NCI-H2227 (cell line): ENCODE results near the gene ATP6V1G3.
"Not testable (repeated sequence)": the region's sequence is repeated elsewhere in the genome, so short reads cannot be mapped to it uniquely, and the experiment has no call there.

Source experiments
- DNase-seq: peaks from one replicate; lab custom pipeline; 2025; ENCODE audit not compliant: unreplicated experiment; lab: John Stamatoyannopoulos, UW

ATP6V1G3 gene

DNA sequence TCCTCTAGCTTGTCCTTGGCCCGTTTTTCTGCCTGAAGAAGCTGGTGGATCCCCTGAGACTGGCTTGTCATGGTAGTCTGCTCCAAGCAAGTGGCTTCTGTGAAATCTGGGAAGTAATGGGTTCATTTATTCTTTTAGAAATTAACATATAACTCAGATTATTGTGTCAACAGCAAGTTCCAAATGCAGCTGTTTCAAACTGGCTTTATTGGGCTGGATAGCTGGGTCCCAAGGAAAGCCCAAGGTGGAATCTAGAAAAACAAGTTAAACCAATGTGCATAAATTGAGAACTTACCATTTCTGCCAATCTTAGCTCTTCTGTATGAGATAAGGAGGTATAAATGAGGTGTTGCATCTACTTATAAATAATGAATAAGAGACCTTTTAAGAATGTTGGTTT is at the start of gene ATP6V1G3:
Gene ATP6V1G3, minus strand, starts transcription at position 101 of the 400 bp plus-strand sequence. Its CDS starts 30 bp downstream, at position 71.
- no peak for DNase-seq

GRCh38 chr1:198588845-198589244 is 48.4 kb upstream of the ATP6V1G3 start:
- no peak for DNase-seq

DNA sequence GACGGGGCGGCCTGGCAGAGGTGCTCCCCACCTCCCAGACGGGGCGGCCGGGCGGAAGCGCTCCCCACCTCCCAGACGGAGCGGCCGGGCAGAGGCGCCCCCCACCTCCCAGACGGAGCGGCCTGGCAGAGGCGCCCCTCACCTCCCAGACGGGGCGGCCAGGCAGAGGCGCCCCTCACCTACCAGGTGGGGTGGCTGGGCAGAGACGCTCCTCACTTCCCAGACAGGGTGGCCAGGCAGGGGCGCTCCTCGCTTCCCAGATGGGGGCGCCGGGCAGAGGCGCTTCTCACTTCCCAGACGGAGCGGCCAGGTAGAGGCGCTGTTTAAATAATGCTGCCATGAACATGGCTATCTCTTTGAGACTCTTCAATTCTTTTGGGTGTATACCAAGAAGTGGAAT is 43.7 kb upstream of the ATP6V1G3 start:
- DNase-seq = no peak

DNA sequence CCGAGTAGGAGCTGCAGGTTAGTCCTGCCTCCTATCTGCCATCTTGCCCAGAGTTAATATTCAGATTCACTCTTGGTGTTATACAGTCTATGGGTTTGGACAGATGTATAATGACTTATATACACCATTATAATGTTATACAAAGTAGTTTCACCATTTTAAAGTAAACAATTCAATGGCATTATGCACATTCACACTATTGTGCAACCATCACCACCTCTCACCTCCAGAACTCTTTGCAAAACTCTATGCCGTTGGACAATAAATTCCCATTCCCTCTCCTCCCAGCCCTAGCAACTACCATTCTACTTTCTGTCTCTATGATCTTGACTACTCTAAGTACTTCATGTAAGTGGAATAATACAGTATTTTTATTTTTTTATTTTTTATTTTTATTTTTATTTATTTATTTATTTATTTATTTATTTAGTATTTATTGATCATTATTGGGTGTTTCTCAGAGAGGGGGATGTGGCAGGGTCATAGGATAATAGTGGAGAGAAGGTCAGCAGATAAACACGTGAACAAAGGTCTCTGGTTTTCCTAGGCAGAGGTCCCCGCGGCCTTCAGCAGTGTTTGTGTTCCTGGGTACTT is 42.8 kb upstream of the ATP6V1G3 start:
- not testable (repeated sequence) for DNase-seq

DNA sequence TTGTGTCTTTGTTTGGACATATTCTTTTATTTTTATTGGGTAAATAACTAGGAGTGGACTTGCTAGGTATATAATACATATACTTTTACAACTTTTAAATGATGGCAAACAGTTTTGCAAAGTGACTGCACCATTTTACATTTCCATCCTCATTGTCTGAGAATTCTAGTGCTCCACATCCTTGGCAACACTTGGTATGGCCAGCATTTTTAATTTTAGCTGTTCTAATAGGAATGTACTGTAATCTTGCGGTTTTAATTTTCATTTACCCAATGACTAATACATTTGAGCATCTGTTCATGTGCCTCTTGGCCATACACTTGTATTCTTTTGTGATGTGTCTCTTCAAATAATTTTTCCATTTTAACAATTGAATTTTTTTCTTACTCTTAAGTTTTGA is 37.0 kb upstream of the ATP6V1G3 start:
- DNase-seq = no peak

GRCh38 chr1:198575798-198576641 is 35.5 kb upstream of the ATP6V1G3 start:
- no peak for DNase-seq

DNA sequence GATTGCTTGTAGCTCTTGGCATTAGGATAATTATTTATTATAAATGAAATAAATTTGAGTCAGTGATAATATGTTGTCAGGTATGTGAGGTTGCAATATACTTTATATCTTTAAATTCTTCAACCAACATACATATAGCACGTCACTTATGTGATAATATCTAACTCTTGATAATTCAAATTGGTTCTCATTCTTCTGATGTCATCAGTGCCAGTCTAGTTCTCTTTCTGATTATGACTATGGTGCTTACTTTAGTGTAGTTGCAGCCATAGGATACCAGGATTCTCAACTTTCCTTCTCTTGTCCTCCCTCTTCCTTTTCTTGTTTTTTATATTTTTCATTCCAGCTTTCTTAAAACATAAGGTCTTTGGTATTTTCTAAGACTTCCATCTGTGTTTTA is 34.8 kb upstream of the ATP6V1G3 start:
- DNase-seq = no peak

DNA sequence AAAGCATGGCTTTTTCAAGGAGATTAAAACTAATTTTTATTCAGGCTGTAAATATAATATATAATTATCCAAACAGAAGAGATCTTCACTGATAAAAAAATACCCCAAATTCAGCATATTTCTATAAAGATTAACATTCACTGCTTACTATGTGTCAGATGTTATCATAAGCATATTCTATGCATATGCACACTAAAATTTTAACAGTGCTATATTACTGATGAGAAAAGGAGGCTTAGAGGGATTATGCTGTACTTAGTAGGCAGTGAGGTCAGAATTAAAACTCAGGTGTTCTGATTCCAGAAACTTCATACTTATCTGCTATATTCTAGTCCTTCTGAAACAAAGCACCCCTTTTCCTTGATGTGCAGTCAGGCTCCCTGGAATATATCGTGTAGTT is 33.8 kb upstream of the ATP6V1G3 start:
- no peak for DNase-seq

DNA sequence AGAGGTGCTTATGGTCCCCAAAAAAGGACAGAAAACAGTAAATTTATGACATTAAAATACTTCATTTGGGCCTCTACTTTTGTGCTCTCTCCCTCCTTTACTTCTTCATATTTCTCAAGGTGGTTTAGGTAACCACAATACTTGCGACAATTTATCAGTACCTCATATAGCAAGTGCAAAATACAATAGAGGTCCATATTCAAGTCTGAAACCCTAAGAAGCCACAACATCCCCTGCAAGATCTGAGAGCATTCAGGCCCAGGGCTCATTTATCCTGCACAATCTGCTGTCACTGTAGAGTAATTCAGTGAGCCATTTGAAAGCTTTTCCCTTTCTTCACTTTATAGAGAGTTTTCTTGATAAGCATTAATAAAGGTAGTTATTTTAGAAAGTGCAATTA is 24.2 kb upstream of the ATP6V1G3 start:
- DNase-seq = no peak

- DNase-seq = no peak
Measured at GRCh38 chr1:198564157-198564556, 23.7 kb upstream of the ATP6V1G3 start.

DNA sequence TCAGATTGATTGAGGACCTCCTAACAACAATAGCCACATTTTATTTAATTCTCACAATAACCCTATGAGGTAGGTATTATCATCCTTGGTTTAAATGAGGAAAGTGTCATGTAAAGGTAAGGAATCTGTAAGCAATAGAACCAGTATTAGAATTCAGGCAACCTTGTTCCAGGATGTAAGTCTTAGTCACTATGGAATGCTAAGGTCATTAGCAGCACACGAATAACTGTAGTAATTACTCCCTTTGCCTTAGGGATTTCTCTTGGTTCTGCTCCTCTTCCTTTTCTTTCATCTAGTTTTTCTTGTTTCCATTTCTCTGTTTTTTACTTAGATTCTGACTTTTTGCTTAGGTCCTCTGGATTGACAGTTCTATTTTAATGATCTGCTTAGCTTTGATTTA is 23.1 kb upstream of the ATP6V1G3 start:
- no peak for DNase-seq

- DNase-seq = peak; percentile 32
Measured at GRCh38 chr1:198560161-198560560, 19.7 kb upstream of the ATP6V1G3 start.

GRCh38 chr1:198559362-198559761 is 18.9 kb upstream of the ATP6V1G3 start:
- DNase-seq = no peak

- no peak for DNase-seq
Measured at GRCh38 chr1:198558402-198558801, 17.9 kb upstream of the ATP6V1G3 start.

GRCh38 chr1:198556971-198557370 is 16.5 kb upstream of the ATP6V1G3 start:
- DNase-seq = no peak

DNA sequence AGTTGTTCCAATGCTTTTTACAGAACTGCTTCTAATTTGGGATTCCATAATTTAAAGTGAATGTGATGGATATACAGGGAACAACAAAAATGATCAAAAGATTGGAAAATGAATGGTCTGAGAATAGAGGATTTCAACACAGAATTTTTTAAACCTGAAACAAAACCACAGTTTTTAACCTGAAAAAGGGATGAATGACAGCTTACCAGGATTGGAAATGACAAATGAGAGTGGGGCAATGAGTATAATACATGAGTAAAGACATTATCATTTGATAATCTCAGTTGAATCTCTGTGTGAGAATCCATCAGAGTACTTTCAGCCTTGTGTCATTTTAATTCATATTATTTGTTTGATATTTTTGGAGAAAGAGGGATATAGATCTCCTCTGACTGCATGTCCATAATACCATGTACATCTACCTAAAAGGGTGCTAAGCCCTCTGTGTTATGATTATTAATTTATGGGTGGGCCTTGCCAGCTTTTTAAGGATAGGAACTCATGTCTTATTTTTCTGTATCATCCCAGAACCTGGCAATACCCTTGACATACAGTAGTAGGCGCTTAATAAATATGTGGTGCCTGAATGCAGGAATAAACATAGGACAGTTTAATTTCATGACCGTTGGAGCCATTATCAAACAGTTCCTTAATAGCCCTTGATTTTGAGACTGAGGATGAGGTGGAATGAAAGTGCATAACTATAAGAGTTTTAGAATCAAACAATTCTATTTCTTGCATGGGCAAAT is 12.4 kb upstream of the ATP6V1G3 start:
- no peak for DNase-seq

DNA sequence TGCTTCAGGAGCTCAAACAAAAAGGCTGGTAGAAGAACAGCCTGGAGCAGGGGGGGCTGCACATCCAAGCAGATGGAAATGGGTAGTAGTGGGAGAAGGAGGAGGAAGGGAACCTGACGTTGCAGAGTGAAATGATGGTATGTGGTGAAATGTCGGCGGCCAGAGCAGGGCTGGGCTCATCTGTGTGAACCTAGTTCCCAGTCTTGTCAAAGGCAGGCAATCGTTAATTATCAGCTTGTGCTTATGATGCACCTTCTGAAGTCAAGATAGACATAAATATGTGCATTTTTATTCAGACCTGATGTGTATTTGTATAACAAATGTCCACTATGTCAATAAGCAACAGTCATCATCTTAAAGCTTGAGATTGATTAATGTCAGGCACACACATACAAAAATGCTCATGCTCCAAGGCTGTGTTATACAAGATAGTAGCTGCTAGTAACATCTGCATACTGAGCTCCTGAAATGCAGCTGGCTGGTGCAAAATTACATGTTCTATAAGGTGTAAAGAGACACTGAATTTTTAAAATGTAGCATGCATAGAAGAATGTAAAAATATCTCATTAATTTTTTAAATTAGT is 10.6 kb upstream of the ATP6V1G3 start:
- no peak for DNase-seq

- no peak for DNase-seq
Measured at GRCh38 chr1:198549866-198550265, 9.4 kb upstream of the ATP6V1G3 start.

DNA sequence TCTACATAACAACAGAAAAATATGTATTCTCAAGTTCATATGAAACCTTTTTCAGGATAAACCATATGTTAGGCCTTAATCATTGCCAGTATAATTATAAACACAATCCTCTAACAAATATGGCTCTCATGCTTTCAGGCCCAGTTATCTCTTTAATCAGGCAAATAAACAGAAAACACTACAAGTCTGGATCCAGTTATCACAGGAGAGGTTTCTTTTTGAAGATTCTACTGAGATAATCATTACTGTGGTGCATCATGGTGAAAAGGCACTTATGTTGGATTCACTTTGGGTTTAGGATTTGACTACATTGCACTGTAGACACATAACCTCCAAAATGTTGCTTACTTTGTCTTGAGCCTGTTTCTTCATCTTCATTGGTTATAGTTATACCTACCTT is 8.4 kb upstream of the ATP6V1G3 start:
- no peak for DNase-seq

GRCh38 chr1:198545156-198545555 is 4.7 kb upstream of the ATP6V1G3 start:
- DNase-seq = no peak

- no peak for DNase-seq
Measured at GRCh38 chr1:198544265-198544664, 3.8 kb upstream of the ATP6V1G3 start.
